ENCODE data around the gene INTS1.

- TF ChIP-seq CTCF (conservative IDR thresholded peaks at IDR 0.05; ENCODE audit: low read depth in 2 of 2), result no peak
- no peak for TF ChIP-seq EZH2 (IDR thresholded peaks at IDR 0.05; ENCODE audit: low read depth, unreplicated experiment)
- TF ChIP-seq CREB1 (CRISPR knock-in tag; IDR thresholded peaks at IDR 0.05; ENCODE audit: low read depth), result no peak
- TF ChIP-seq POLR2AphosphoS5 (IDR thresholded peaks at IDR 0.05; ENCODE audit: low read depth), result no peak
- TF ChIP-seq REST (IDR thresholded peaks at IDR 0.05; ENCODE audit: unreplicated experiment), result no peak
- no peak for TF ChIP-seq NANOG (IDR thresholded peaks at IDR 0.05; ENCODE audit: borderline replicate concordance)
- no peak for TF ChIP-seq ETS1 (IDR thresholded peaks at IDR 0.05)
- TF ChIP-seq EZH2phosphoT487 (IDR thresholded peaks at IDR 0.05; ENCODE audit: unreplicated experiment), result no peak
- TF ChIP-seq ZNF114 (CRISPR knock-in tag; IDR thresholded peaks at IDR 0.05), result no peak
- TF ChIP-seq JUNB (IDR thresholded peaks at IDR 0.05; ENCODE audit: unreplicated experiment), result no peak
- no peak for TF ChIP-seq STAT1 (IDR thresholded peaks at IDR 0.05; ENCODE audit: unreplicated experiment)
- no peak for TF ChIP-seq ZNF331 (CRISPR knock-in tag; IDR thresholded peaks at IDR 0.05; ENCODE audit: low read depth)
Observed at GRCh38 chr7:1430056-1430845, 73.9 kb downstream of the INTS1 start.

All from GM23338 (cell line).